GM19455 (cell line): ENCODE results near the gene SFTPA1.
"Not testable (repeated sequence)": the region's sequence is repeated elsewhere in the genome, so short reads cannot be mapped to it uniquely, and the experiment has no call there.

ENCODE experiments used
- ATAC-seq: cut with Tn5 transposase; IDR thresholded peaks from one replicate; pipeline ENCODE4 v1.9.1; 2021; ENCODE audit not compliant: unreplicated experiment

Gene SFTPA1

DNA sequence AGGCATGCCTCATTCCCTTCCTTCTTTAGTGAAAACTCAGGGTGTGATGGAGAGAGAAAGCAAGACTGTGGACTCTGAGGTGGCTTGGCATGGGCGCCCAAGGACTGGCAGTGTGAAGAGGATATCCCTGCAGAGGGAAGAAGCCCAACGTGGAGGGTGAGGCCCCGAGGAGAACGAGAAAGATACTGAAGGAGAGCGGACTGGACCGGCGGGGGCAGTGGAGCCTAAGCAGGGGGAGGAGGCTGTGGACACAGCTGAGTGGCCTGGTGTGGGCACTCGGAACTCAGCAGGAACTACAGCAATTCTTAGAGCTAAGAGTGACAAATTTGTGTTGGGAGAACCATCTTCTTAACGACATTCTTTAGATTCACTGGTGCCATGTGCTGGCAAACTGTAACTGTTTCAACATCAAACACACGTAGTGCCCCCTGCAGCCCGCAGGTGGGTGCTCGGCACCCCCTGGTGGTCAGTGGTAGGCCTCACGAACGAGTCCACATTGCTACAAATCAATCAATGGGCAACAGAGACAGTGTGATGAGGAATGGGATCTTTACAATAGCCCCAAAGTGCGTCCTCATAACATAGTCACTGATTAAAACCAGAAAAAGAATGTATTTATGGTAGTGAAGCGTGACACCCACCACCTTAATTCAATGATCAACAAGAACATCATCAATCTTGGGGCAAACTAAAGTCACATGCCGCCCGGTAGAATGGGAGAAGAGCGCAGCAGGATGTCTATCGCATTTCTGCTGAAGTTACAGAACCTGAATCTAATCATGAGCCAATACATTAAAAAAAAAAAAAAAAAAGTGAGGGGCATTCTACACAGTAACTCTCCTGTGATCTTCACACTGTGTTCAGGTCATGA is 2.0 kb upstream of the SFTPA1 start:
- ATAC-seq, result no peak

DNA sequence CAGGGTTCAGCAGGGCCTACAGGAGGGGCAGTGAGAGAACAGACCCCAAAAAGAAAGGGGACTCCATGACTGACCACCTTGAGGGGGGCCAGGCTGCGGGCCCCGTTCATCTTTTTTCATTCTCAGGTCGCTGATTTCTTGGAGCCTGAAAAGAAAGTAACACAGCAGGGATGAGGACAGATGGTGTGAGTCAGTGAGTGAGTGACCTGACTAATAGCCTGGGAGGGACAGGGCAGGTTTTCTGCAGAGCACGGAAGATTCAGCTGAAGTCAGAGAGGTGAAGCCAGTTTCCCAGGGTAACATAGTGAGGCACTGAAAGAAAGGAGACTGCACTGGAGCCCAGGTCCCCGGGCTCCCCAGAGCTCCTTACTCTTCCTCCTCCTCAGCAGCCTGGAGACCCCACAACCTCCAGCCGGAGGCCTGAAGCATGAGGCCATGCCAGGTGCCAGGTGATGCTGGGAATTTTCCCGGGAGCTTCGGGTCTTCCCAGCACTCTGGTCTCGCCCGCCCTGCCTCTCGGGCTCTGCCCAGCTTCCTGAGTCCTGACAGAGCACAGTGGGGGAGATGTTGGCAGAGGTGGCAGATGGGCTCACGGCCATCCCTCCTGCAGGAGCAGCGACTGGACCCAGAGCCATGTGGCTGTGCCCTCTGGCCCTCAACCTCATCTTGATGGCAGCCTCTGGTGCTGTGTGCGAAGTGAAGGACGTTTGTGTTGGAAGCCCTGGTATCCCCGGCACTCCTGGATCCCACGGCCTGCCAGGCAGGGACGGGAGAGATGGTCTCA is 646 bp downstream of the SFTPA1 start:
- ATAC-seq, result not testable (repeated sequence)

DNA sequence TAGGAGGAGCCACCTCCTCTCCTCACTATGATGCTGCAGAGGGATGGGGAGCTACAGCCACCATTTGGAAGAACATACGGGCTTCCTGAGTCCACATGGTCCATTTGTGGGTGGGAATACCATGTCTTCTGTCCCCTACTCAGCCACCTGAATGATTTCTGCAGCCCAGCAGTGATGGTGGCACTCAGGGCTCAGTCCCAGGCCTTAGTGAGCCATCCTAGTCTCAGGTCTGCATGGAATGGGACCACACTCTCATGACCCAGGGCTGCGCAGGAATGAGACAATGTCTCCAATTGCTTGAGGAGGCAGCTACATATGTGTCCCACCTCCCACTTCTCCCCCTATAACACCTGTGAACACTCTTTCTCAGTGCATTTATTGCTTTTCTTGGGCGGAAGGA is 4.8 kb downstream of the SFTPA1 start:
- no peak for ATAC-seq

DNA sequence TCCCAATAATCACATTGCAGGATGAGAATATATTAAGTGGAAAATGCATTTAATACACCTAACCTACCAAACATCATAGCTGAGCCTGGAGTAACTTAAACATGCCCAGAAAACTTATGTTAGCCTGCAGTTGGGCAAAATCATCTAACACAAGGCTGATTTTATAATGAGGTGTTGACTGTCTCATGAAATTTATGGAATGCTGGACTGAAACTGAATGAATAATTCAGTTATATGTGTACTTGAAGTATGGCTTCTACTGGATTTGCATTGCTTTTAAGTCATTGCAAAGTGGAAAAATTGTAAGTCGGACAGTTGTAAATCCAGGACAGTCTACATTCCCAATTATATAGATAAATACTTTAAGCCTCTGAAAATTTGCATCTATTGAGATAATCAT is 5.4 kb downstream of the SFTPA1 start:
- ATAC-seq, result no peak

DNA sequence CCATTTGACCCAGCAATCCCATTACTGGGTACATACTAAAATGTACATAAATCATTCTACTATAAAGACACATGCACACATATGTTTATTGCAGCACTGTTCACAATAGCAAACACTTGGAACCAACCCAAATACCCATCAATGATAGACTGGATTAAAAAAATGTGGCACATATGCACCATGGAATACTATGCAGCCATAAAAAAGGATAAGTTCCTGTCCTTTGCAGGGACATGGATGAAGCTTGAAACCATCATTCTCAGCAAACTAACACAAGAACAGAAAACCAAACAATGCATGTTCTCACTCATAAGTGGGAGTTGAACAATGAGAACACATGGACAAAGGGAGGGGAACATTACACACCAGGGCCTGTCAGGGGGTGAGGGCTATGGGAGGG is 12.9 kb downstream of the SFTPA1 start:
- ATAC-seq, result not testable (repeated sequence)

DNA sequence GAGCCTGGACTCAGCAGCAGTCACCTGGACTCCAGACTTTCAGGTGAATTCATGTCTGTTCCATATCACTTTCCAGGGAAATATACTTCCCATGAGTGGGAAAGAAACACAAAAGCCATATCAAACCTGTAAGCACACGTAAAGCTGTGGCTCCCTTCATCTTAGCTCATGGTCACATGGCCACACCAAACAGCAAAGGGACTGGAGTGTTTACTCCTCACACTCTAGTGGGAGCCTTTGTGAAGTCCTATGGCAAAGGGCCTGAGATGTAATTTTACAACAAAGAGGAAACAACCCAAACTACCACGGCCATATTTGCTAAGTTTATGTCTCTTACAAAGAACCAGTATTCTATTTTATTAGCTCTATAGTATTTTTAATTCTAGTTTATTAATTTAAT is 16.3 kb downstream of the SFTPA1 start:
- no peak for ATAC-seq

DNA sequence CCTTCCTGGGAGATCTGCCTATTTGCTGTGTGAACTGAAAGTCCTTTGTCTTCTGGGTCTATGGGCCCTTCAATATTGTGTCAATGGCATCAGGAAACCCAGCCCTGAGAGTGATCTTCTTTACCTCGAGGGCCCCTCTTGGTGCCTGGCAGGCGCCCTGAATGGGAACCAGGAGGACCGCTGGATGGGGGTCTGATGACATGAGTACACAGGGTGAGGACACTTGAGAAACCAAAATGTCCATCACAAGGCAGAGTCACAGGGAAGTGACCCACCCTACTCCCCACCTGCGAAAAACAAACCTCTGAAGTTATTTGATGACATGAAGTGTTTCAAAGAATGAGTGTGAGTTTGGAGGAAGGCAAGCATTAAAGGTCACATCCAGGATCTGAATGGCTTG is 17.3 kb downstream of the SFTPA1 start:
- ATAC-seq, result no peak

DNA sequence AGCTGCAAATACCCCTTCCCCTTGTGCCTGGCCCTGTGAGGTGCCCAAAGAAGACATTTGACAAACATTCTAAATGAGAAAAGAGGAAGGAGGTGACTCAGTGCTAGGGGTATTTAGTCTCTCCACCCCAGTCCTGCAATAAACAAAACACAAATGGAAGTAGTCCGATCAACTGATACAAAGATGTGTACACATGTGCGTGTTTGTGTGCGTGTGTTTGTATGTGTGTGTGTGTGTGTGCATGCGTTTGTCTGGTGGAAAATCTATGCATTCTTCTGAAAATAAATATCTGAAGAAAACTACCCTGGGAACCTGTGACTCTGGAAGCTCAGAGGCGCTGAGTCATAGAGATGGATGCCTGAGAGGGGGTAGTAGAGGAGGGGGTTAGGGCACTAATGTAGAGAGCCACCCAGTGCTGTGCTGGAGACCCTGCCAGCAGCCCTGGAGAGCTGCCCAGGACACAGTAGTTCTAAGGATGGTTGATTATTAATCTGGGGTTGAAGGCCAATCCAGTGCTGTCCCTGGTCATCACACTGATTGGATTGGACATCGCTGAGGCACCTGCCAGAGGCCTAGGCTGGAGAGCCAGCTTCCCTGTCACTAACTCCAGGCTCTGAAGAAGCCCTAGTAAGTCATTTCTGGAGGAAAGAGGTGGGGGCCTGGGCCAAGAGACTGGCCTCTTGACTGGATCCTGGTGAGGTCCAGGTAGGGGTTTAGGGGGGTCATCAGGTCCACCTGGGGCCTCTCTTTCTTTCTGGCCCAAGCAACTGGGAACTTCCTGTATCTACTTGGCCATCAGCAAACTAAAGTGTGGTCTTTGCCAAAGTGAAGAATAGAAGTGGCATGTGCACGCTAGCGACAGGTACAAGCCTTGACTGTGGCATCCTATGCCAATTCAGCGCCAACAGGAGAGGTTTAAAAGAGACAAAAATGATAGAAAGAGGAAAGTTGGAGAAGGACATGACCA is 18.5 kb downstream of the SFTPA1 start:
- no peak for ATAC-seq

DNA sequence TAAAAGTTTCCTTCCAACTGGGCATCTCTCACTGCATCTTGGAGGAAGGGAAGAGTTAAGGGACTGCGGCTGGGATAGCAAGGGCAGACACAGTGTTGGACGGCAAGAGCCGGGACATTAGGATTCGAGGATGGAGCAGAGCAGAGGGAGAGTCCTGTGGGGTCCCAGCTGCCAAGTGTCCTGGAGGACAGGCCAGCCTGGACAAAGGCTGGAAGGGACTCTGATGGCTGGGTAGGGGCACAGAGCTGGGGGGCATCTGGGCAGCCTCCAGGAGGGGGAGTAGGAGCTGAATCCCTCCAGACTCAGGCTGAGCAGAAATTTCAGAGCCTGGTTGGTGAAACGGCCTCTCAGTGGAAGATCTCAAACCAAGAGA is 19.2 kb downstream of the SFTPA1 start:
- no peak for ATAC-seq

DNA sequence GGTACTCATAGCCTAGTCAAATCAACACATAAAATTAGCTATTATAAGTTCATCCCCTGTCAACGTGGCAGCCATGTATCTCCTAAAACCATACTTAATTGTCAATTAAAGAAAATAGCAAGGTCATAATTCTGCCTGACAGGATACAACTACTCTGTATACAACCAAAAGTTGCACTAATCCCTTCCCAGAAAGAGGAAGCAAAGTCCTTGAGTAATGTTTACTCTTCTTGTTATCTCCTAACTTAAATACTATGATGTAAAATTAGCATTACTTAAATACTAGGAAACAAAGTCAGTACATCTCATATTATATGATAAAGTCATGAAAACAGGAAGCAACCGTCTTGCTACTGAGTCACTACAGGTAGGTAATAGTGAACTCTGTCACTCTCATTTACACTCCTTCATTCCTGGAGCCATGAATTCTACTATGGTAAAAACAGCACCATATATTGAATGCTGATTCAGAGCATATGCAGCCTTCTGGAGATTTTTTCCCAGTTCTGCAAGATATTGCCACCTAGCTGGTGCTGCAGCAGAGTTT is 26.0 kb downstream of the SFTPA1 start:
- ATAC-seq, result not testable (repeated sequence)

DNA sequence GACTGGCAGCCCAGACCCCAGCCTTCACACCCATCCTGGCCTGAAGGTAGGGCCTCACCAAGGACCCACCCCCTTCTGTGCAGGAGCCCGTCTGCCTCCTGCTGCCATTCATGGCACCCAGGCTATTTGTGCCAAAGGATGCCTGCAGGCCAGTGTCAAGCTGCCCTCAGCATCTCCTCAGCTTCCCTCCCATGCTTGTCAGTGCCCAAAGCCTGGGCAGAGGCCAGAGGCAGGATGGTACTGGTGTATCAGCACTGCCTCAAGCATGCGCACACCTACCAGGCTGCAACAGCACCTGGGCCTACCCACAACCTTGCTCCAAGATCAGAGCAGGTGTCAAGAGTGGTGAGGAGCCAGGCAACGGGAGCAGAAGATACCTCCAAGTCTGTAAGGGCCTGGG is 27.6 kb downstream of the SFTPA1 start:
- no peak for ATAC-seq

DNA sequence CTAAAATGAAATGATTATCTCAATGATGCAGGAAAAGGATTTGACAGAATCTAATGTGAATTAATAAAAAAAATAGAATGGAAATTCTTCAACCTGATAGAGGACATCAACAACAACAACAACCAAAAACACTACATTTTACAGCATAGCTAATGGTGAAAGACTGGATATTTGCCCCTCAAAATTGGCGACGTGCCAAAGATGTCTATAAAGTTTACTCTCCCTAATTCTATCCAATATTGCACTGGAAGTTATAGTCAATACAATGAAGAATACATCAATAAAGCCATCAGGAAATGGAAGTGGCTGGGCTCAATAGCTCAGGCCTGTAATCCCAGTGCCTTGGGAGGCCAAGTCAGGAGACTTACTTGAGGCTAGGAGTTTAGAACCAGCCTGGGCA is 42.0 kb downstream of the SFTPA1 start:
- ATAC-seq, result not testable (repeated sequence)

DNA sequence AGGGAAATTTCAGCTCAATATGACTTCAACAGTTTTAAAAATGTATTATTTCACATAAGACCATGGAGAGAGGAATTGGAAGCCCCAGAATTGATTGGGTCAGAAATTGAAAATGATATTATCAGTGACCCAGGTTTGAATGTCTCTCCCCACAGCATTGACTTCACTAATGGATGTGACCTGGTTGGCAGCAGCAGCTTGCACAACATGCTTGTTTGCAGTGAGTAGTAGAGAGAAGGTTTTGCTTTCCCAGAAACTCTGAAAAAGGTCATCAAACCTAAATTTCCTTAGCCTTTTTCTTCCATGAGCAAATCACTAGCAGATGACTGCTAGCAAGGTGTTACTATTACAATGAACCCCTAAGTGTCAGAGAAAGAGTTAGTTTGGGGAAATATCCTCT is 52.5 kb downstream of the SFTPA1 start:
- ATAC-seq, result not testable (repeated sequence)

DNA sequence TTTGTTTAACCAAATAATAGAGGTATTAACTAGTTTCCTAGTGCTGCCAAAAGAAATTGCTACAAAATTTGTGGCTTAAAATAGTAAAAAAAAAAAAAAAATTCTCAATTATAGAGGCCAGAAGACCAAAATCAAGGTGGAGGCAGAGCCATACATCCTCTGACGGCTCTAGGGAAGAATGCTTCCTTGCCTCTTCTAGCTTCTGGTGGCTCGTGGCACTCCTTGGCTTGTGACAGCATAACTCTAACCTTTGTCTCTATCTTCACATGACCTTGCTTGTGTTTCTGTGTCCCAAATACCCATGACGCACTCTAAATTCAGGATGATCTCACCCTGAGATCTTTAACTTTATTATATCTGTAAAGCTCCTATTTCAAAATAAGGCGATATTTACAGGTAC is 53.9 kb downstream of the SFTPA1 start:
- ATAC-seq, result not testable (repeated sequence)
